Keratinocyte (primary cell): ENCODE measurements around the gene SEC16A.

Source experiments
- CTCF ChIP-seq, 3 experiments: IDR thresholded peaks in 1 of 3; conservative IDR thresholded peaks in 1 of 3; optimal IDR thresholded peaks in 1 of 3; 2 replicates in 2 of 3; 3 replicates in 1 of 3; pipeline versions ENCODE3 to v1.5.1; 2011; ENCODE audit warnings: low read length in 3 of 3, mild to moderate bottlenecking in 3 of 3, moderate library complexity in 2 of 3, control low read depth in 1 of 3, inconsistent platforms in 1 of 3; ENCODE audit not compliant: insufficient read depth in 2 of 3; ENCODE audit errors: extremely low read depth in 1 of 3
- EZH2 ChIP-seq: IDR thresholded peaks from one replicate; pipeline ENCODE4 v1.6.1; 2012; ENCODE audit warnings: inconsistent platforms, mild to moderate bottlenecking, low read length, moderate library complexity

- TF ChIP-seq CTCF (optimal IDR thresholded peaks at IDR 0.05 in 1 of 3, IDR thresholded peaks at IDR 0.05 in 1 of 3, conservative IDR thresholded peaks at IDR 0.05 in 1 of 3; ENCODE audit: extremely low read depth in 1 of 3, insufficient read depth in 2 of 3, low read length in 3 of 3): no peak
- no peak for TF ChIP-seq EZH2
These were observed 27.7 kb upstream of the SEC16A start for GRCh38 chr9:136510561-136510960.
